Pulmonary artery endothelial cell (primary cell): ENCODE data around the gene RFX6. TPM values are rescaled to one million over a fixed set of nuclear protein-coding genes. Genes with fewer than 3 reads are reported as not detected.
"Not testable (repeated sequence)": the region's sequence is repeated elsewhere in the genome, so short reads cannot be mapped to it uniquely, and the experiment has no call there.

Source experiments
- DNase-seq: peaks from one replicate; pipeline ENCODE4 v3.0.0-alpha.2; 2011; ENCODE audit warnings: low read depth, low spot score
- total RNA-seq: library from RNA; depleted of rRNA; stranded (reverse); fragments of >200 nt; gene quantifications from 2 replicates; pipeline ENCODE4 v1.2.3, GENCODE V29; 2014

The RFX6 gene, protein sequence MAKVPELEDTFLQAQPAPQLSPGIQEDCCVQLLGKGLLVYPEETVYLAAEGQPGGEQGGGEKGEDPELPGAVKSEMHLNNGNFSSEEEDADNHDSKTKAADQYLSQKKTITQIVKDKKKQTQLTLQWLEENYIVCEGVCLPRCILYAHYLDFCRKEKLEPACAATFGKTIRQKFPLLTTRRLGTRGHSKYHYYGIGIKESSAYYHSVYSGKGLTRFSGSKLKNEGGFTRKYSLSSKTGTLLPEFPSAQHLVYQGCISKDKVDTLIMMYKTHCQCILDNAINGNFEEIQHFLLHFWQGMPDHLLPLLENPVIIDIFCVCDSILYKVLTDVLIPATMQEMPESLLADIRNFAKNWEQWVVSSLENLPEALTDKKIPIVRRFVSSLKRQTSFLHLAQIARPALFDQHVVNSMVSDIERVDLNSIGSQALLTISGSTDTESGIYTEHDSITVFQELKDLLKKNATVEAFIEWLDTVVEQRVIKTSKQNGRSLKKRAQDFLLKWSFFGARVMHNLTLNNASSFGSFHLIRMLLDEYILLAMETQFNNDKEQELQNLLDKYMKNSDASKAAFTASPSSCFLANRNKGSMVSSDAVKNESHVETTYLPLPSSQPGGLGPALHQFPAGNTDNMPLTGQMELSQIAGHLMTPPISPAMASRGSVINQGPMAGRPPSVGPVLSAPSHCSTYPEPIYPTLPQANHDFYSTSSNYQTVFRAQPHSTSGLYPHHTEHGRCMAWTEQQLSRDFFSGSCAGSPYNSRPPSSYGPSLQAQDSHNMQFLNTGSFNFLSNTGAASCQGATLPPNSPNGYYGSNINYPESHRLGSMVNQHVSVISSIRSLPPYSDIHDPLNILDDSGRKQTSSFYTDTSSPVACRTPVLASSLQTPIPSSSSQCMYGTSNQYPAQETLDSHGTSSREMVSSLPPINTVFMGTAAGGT
- total RNA-seq = not detected in 2 replicates

DNA sequence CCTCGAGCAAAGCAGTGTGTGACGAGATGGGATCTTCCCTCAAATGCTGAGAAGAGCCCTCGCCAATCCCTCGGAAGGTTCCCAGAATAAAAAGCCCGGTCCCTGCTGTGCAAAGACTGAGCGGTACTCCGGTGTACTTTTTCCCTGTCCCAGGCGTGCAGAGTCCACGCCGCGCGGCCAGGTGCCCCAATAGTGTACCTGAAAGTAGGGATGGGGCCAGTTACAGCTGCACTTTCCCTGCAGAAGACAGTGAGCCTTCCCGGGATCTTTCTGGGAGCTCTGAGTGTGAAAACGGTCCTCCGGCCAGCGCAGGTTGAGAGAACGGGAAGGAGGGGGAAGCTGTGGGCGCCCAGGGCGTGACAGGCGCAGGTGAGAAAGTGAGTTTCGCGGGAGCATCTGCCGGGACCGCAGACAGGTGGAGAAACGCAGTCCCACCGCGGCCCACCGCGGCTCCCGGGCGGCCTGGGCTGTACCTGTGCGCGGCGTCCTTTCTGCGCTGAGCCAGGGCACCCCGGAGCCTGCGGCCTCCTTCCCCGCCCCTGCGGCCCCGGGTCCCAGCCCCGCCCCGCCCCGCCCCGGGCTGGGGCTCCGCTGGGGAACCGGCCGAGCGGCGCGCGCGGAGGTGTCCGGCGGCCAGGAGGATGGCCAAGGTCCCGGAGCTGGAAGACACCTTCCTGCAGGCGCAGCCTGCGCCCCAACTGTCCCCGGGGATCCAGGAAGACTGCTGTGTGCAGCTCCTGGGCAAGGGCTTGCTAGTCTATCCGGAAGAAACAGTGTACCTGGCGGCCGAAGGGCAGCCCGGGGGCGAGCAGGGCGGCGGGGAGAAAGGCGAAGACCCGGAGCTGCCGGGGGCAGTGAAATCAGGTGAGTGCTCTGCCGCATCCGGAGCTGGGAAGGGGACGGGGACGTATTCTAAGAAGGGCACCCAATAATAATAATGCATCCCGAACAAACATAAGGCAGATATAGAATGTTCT, at the start of gene RFX6:
Gene RFX6 (plus strand): TSS at position 608 of the 977 bp plus-strand sequence. CDS start 34 bp downstream, at position 642.
- no peak for DNase-seq

DNA sequence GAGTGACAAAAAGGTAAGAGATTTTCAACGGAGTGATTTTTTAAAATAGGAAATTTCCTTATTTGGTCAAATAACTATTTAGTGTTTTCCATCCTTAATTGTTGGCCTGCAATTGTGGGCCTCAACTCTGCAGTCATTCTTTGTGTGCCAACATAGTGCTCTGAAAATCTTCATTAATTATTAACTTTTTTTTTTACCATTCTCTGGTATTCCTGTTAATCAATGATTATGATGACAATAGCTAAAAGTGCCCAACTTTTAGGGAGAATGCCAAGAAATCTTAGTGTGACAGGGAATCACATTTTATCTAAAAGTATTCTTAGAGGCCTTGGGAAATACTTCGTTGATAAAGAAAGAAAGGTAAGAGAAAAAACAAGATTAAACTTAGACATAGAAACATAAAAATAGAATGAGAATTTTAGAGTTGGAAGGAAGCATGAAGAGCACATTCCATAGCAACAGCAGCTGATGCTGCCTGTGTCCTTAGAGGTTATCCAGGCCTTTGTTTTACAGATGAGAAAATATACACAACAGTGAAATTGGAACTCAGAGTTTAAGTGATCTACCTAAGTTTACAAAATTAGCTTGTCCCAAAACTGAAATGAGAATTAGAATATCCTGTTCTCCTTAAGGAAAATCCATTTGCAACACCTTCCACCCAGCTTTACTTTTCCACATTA, 49.3 kb upstream of the RFX6 start:
- no peak for DNase-seq

DNA sequence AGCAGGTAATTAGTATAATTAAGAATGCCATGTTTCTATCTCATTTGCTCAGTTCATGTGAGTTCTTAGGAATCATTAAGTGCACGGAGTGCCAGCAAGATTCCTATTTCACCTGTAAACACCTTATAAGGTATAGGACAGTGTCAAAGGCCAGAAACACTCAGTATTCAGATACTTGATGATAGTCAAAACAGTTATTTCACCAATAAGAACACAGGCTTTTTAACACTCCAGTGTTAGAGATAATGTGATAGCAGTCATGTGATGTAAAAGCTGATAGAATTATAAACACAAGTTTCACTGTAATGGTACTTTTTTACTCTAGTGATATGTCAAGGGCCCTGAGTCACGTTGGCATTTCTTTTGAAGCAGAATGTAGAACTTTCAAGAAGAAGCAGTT, 48.1 kb upstream of the RFX6 start, which contains the start of gene GPRC6A:
Gene GPRC6A (minus strand): TSS at position 101 of the 400 bp plus-strand sequence. CDS start 70 bp downstream, at position 31.
- DNase-seq = no peak

DNA sequence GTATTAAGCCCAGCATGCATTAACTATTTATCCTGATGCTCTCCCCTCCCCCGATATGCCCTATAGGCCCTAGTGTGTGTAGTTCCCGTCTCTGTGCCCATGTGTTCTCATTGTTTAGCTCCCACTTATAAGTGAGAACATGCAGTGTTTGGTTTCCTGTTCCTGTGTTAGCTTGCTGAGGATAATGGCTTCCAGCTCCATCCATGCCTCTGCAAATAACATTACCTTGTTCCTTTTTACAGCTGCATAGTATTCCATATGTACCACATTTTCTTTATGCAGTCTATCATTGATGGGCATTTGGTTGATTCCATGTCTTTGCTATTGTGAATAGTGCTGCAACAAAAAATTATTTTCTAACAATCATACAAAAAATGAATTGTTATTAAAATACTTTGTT, 42.5 kb upstream of the RFX6 start:
- not testable (repeated sequence) for DNase-seq

DNA sequence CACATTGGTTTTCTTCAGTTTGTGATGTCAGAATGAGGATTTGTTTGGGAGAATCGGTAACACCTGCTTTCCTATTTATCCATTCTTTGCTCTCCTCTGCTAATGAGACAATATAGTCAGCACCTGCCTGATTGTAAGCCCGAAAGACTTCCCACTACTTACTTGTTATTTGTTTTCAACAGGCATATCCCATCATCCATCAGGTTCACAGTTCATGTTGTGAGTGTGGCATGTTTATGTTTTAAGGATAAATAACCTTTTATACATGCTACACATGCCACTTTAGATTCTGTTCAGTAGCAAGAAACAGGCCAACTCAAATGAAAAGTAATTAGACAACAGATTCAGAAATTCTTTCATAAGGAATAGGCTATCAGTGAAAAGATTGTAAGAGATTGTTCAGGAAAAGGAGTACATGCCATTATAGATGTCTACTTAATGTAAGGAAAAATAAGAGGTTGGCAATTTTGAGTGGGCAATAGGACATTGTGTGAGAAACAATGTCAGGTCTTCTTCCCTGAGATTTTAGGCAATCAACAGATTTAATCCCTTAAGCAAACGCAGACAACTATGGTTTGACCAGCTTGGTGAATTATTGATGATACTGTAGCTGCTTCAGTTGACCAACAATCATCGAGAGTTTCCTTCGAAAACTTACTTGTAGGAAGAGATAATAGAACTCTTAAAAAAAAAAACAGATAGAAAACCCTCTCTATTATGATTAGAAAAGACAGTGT, 40.3 kb upstream of the RFX6 start:
- DNase-seq = no peak

DNA sequence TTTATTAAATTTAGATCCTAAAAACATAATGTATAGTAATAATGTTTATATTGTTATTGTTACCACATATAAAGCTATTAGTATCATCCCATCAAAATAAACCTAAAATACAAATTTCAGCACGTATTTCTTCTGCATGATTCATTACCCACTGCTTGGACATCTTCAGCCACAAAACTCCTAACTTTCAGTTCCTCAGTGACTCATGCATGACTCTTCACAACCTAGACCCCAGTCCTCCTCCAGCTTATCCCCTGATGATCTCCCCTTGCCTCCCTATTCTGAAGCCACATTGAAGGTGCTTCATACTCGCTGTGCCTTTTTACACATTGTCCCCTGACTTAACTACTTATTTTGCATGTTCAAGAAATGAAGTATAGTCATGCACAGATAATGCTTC, 37.0 kb upstream of the RFX6 start:
- no peak for DNase-seq

DNA sequence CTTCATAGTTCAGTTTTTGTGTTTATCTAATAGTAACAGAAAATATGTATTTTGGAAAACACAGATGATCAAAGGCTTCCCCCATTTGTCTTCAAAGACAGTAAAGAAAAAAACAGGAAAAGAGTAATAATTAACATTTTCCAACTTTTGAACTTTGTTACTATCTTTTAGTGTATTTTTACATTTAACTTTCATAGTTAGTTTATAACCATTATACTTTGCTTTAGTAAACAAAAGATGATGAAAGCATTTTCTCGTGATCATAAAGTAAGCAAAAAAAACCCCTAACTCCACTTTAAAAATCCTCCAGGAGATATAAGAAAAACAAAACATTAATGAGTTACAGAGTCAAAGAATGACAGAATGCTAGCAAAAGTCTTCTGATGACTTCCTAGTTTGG, 34.6 kb upstream of the RFX6 start:
- DNase-seq = no peak

DNA sequence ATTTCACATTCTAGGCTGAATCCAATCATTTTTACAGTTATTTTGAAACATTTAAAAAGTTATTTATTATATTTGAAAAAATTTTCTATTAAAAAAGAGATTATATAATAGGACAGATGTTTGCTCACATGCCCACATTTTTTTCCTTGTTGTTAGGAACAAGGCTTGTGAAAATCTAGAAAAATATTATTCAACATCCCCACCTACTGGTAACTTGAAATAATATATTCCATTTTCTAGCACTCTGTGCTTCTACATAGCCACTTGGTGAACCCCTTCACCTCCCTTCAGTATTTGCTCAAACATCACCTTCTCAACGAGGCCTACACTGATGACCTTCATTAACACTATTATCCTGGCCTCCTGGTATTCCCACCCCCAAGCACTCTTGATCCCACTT, 29.8 kb upstream of the RFX6 start:
- DNase-seq = no peak

DNA sequence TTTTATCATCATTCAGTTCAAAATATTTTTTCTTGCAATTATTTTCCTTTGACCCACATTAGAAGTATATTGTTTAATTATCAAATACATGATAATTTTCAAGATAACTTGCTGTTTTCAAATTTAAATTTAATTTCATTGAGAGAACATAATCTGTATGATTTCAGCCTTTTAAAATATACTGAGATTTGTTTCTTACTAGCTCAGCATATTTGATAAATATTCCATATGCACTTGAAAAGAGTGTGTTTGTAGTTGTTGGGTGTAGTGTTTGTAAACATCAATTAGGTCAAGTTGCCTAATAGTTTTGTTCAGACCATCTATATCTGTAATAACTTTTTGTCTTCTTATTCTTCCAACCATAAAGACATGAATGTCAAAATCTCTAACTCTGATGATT, 19.0 kb upstream of the RFX6 start:
- no peak for DNase-seq

DNA sequence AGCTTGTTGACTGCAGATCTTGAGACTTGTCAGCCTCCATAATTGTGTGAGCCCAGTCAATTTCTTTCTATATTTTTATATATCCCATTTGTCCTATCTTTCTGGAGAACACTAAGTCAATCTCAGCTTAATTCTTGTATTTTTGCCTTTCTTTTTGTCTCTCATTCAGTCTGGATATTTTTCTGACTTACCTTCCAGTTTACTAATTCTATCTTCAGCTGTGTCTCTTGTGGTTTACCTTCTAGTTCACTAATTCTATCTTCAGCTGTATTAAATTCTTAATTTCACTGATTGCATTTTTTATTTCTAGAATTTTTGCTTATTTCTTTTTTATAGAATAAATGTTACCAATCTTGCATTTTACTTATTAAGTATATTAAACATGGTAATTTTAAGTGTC, 17.8 kb upstream of the RFX6 start:
- no peak for DNase-seq

DNA sequence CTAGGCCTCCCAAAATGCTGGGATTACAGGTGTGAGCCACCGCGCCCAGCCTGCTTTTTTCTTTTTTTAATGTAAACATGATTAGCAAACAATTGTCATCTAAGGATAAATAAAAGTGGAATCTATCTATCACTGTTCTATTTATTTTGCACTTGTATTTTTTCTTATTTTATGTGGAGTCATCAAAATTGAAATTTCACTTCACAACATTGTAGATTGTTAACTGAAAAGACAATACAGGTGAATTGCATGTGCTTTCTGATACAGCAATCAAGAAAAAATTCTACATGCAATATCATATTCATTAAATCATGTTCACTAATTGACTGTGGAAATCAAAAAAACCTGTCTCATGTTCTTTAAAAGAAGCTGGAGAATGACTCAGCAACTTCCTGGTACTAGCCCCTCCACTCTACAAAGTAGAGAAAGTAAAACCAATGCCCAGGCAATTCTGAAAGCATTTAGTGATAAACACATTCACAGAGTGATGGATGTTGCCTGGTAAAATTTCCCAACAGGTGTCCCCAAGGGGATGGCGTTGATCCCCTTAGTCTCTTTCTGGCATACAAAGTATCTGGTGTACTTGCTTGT, 10.7 kb upstream of the RFX6 start:
- DNase-seq = no peak

DNA sequence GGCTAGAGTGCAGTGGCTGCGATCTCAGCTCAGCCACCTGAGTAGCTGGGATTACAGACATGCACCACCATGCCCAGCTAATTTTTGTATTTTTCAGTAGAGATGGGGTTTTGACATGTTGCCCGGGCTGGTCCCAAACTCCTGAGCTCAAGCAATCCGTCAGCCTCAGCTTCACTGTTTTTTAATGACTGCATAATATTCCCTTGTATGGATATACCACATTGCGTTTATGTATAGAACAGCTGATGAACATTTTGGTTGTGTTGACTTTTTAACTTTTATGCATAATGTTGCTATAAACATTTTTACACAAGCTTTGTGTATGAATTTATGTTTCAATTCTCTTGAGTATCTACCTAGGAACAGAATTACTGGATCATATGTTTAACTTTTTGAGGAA, 4.3 kb upstream of the RFX6 start:
- DNase-seq = no peak

DNA sequence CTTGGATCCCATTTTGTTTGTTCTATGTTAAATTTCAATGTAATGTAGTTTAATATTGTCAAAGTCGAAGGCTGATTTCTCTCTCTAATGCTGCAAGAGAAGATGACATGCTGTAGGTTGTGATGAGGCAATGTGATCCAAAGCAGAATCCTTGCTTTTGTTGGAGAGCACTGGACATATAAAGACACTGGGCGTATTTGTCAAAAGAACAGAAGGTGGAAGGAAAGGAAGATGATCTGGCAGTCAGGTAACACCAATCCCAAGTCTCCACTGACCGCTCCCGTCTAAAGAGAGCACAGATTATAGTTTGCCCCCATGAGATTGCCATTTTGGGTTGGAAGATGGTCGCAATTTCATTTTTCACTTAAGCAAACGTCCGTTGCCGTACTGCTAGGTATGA, 935 bp upstream of the RFX6 start:
- no peak for DNase-seq

DNA sequence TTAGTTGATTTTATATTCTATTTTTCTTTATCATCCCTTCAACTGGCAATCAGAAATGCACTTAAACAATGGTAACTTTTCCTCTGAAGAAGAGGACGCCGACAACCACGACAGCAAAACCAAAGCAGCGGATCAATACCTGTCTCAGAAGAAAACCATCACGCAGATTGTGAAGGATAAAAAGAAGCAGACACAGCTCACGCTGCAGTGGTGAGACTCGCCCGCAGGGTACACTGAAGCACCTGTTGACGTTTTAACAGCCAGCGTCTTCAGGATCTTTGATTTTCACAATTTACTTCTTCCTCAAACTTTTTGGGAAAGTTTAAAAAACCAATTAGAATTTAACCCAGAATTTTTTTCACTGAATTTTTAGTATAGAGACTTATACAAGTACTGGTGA, 701 bp downstream of the RFX6 start:
- DNase-seq = no peak

DNA sequence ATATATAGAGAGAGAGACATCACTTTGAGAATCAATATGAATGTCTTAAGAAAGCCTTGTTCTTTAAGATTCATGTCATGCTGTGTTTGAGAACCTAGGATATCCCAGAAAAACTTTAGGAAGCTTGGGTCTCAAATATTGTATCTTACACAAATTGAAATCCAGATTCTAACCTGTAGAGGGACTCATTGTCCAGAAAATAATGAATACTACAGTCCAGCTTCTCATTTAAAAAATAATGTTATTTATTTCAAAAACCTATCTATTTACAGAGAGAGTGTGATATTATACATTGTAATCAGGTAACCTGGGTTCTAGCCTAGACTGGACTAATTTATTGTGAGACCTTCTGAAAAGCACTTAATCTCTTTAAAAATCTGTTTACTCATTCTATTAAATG, 4.2 kb downstream of the RFX6 start:
- DNase-seq = no peak

DNA sequence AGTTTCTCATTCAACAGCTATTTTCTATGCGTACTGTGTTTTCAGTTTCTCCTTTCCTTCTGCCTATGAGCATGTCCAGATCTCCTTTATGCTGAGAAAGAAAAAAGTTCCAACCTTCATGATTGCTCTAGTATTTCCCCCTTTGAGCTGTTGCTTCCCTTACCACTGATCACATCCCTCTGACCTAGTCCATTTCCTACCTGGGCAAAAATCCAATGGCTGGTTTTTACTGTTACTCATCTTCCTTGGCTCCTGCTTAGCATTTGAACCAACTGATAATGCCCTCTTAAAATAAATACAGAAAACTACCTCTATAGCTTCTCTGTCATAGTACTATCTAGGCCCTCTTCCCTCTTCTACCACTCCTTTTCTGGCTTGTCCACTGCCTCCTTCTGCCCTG, 6.0 kb downstream of the RFX6 start:
- no peak for DNase-seq

DNA sequence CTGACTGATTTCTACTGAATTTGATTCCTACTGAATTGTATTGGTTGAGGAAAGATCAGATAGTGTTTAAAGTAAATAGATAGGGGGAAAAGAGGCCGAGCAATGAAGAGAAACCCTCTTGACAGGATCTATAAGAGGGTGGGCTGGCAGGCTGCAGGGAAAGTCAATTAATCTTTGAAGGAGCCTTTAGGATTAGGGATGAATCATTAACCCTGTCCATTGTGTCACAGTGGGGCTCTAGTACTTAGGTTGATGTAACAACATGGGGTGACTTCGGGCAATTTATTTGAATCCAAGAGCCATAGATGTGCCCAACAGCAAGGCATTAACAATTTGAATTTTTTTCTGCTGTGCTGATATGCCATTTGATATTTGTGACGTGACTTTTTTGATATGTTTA, 7.5 kb downstream of the RFX6 start:
- no peak for DNase-seq

DNA sequence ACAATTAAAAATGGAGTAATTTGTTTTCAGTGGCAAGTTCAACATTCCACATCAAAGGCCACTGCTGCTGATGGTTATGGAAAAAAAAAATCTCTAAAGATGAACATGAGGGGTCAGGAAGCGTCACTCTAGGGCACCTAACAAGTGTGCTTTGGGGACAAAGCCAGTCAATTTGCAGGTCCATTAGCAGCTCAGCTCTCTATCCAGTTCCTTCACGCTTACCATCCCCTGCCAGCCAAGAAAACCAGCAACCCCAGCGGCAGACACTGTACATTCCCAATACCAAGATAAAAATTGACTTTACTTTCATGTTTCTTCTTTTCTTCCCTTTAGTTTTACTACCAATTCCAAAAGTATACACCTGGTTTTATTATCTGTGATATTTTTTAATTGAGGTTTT, 10.1 kb downstream of the RFX6 start:
- no peak for DNase-seq

DNA sequence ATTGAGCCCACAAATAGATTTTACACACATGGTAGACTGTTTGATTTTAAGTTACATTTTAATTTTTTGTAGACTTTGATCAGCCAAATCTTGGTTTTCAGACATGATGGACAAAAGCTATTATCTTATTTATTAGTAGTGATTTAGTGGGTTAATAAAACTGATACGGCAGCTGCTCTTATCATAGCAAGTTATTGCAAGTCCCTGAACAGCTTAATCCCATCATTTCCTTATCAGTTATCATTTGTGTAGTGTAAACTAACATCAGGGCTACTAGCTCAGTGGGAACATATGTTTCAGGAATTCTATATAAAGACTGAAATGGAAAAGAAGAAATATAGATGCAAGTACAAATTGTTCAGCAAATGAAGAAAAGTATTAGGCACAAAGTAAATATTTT, 10.9 kb downstream of the RFX6 start:
- DNase-seq = no peak
